Activated CD4-positive, alpha-beta T cell treated with anti-CD3 and anti-CD28 coated beads, Interleukin-2, amount 10 ng/mL, durations not matched to agents 24 days and 14 days (primary cell): Measurements from ENCODE around the gene GIMAP5. TPM values are rescaled to one million over a fixed set of nuclear protein-coding genes. Genes with fewer than 3 reads are reported as not detected.

Experiments
- DNase-seq: peaks from one replicate; pipeline ENCODE4 v3.0.0; 2022
- H3K27ac Mint-ChIP-seq: one replicate; pipeline ENCODE4 v1.8.0; 2022; ENCODE audit warnings: mild to moderate bottlenecking, mixed read lengths
- H3K27me3 Mint-ChIP-seq: one replicate; pipeline ENCODE4 v1.8.0; 2022; ENCODE audit warnings: mixed read lengths
- H3K36me3 Mint-ChIP-seq: one replicate; pipeline ENCODE4 v1.8.0; 2022; ENCODE audit warnings: low read depth, mild to moderate bottlenecking, mixed read lengths
- H3K4me1 Mint-ChIP-seq: one replicate; pipeline ENCODE4 v1.8.0; 2021; ENCODE audit warnings: mixed read lengths
- H3K4me3 Mint-ChIP-seq: one replicate; pipeline ENCODE4 v1.8.0; 2022; ENCODE audit warnings: mild to moderate bottlenecking, moderate library complexity, mixed read lengths
- H3K9me3 Mint-ChIP-seq: one replicate; pipeline ENCODE4 v1.8.0; 2021; ENCODE audit warnings: mixed read lengths
- intact Hi-C: fragments of 100-400 bp; cut with micrococcal nuclease; formaldehyde crosslinking; loops from one replicate; pipeline ENCODE4 v1.15.1; 2023
- total RNA-seq: library from RNA; stranded (reverse); gene quantifications from 2 replicates; pipeline ENCODE4 v1.2.3, GENCODE V29; 2022

The GIMAP5 gene
- total RNA-seq, 1 donor from 2014 or later, result 44.4 TPM

GRCh38 chr7:150787321-150788281 lies 50.4 kb downstream of the GIMAP5 start:
- H3K4me1 Mint-ChIP-seq, result peaks cover 10% of the 10 kb centered on the region
- intact Hi-C loops, result no loop called here
- no peak overlapping the region for H3K4me3 Mint-ChIP-seq
- no peaks in the 10 kb centered on the region for H3K36me3 Mint-ChIP-seq
- no peak for DNase-seq
- H3K9me3 Mint-ChIP-seq, result no peaks in the 10 kb centered on the region
- peaks cover 21% of the 10 kb centered on the region for H3K27me3 Mint-ChIP-seq
- H3K27ac Mint-ChIP-seq, result no peak overlapping the region

- no peak overlapping the region for H3K27ac Mint-ChIP-seq
- H3K36me3 Mint-ChIP-seq, result no peaks in the 10 kb centered on the region
- intact Hi-C loops, result no loop called here
Measured at GRCh38 chr7:150788474-150789269, 51.5 kb downstream of the GIMAP5 start.

GRCh38 chr7:150790416-150791075 lies 53.3 kb downstream of the GIMAP5 start:
- Mint-ChIP-seq H3K9me3 (no peaks in the 10 kb centered on the region), H3K4me1 (peaks cover 9% of the 10 kb centered on the region), H3K4me3 (no peak overlapping the region), H3K27me3 (peaks cover 14% of the 10 kb centered on the region), H3K27ac (no peak overlapping the region), H3K36me3 (no peaks in the 10 kb centered on the region)
- intact Hi-C loops, result no loop called here
- no peak for DNase-seq

More at GRCh38 chr7:150788474-150789269, 51.5 kb downstream of the GIMAP5 start:
- DNase-seq, result no peak
- no peak overlapping the region for H3K4me3 Mint-ChIP-seq
- H3K4me1 Mint-ChIP-seq, result peaks cover 10% of the 10 kb centered on the region
- peaks cover 21% of the 10 kb centered on the region for H3K27me3 Mint-ChIP-seq
- no peaks in the 10 kb centered on the region for H3K9me3 Mint-ChIP-seq

- peaks cover 13% of the 10 kb centered on the region for H3K27me3 Mint-ChIP-seq
- intact Hi-C loops, result no loop called here
- no peaks in the 10 kb centered on the region for H3K9me3 Mint-ChIP-seq
- no peak for DNase-seq
- no peak overlapping the region for H3K27ac Mint-ChIP-seq
- peaks cover 3% of the 10 kb centered on the region for H3K4me1 Mint-ChIP-seq
- no peaks in the 10 kb centered on the region for H3K36me3 Mint-ChIP-seq
- no peak overlapping the region for H3K4me3 Mint-ChIP-seq
Measured at GRCh38 chr7:150791304-150791703, 54.1 kb downstream of the GIMAP5 start.

- Mint-ChIP-seq H3K9me3 (no peaks in the 10 kb centered on the region), H3K27me3 (peaks cover 15% of the 10 kb centered on the region), H3K36me3 (no peaks in the 10 kb centered on the region), H3K27ac (no peak overlapping the region), H3K4me1 (peaks cover 3% of the 10 kb centered on the region), H3K4me3 (no peak overlapping the region)
- DNase-seq, result no peak
- intact Hi-C loops, result no loop called here
Measured at GRCh38 chr7:150791746-150792452, 54.7 kb downstream of the GIMAP5 start.

Other genes with a start within 250 kb of the GIMAP5 start
- 40.5 and 45.0 TPM in 2 replicates for gene GIMAP7, start 222.5 kb upstream of the GIMAP5 start, total RNA-seq
- 61.1 and 62.7 TPM in 2 replicates for gene GIMAP4, start 170.0 kb upstream of the GIMAP5 start, total RNA-seq
- 35.5 and 35.8 TPM in 2 replicates for gene GIMAP6, start 105.0 kb upstream of the GIMAP5 start, total RNA-seq
- 28.2 TPM in 2 replicates for gene GIMAP2, start 51.7 kb upstream of the GIMAP5 start, total RNA-seq
- 4.9 and 6.0 TPM in 2 replicates for gene GIMAP1, start 20.8 kb upstream of the GIMAP5 start, total RNA-seq
- gene TMEM176B, start 62.9 kb downstream of the GIMAP5 start, total RNA-seq, result not detected in 2 replicates
- gene TMEM176A, start 63.4 kb downstream of the GIMAP5 start, total RNA-seq, result not detected in 2 replicates
- gene AOC1, start 115.1 kb downstream of the GIMAP5 start, total RNA-seq, result not detected in 2 replicates
- gene KCNH2, start 240.9 kb downstream of the GIMAP5 start, total RNA-seq, result 0.36 and 0.37 TPM in 2 replicates